Lung (tissue), 12 donors: ENCODE results near the gene OPCML. TPM values are rescaled to one million over a fixed set of nuclear protein-coding genes. Genes with fewer than 3 reads are reported as not detected.

ENCODE experiments used
- ATAC-seq: fragments of 200-7000 bp; cut with Tn5 transposase; one replicate; pipeline ENCODE4 v1.9.1; 2020; ENCODE audit warnings: moderate number of reproducible peaks; ENCODE audit not compliant: insufficient read depth, low FRiP score
- DNase-seq, 3 donors: peaks; one replicate each; pipeline ENCODE4 v3.0.0-alpha.2; 2013 to 2017
- H3K27ac ChIP-seq, 2 donors: one replicate each; pipeline ENCODE4 v1.5.1; 2013; ENCODE audit warnings: mild to moderate bottlenecking in 2 of 2, moderate library complexity in 2 of 2, control low read depth in 1 of 2, inconsistent platforms in 1 of 2, low read depth in 1 of 2, low read length in 1 of 2
- H3K27me3 ChIP-seq, 3 donors: one replicate each; pipeline ENCODE4 v1.5.1; 2013; ENCODE audit warnings: low read length in 2 of 3; ENCODE audit not compliant: control insufficient read depth in 3 of 3, insufficient read depth in 3 of 3
- H3K36me3 ChIP-seq, 4 donors: one replicate each; pipeline ENCODE4 v1.5.1; 2013; ENCODE audit warnings: low read length in 4 of 4, mild to moderate bottlenecking in 1 of 4, moderate library complexity in 1 of 4; ENCODE audit not compliant: control insufficient read depth in 4 of 4, insufficient read depth in 4 of 4
- H3K4me1 ChIP-seq, 5 donors: one replicate each; pipeline ENCODE4 v1.5.1; 2013; ENCODE audit warnings: low read length in 5 of 5, mild to moderate bottlenecking in 2 of 5, moderate library complexity in 1 of 5; ENCODE audit not compliant: control insufficient read depth in 5 of 5, insufficient read depth in 5 of 5
- H3K4me3 ChIP-seq: one replicate; pipeline ENCODE4 v1.5.1; 2013; ENCODE audit warnings: mild to moderate bottlenecking, control low read depth, moderate library complexity
- H3K9ac ChIP-seq, 2 donors: one replicate each; pipeline ENCODE4 v1.5.1; 2013; ENCODE audit warnings: low read length in 2 of 2, control low read depth in 1 of 2; ENCODE audit not compliant: insufficient read depth in 1 of 2
- H3K9me3 ChIP-seq, 4 donors: one replicate each; pipeline ENCODE4 v1.5.1; 2013; ENCODE audit warnings: low read length in 3 of 4, mild to moderate bottlenecking in 1 of 4, moderate library complexity in 1 of 4; ENCODE audit not compliant: control insufficient read depth in 4 of 4, insufficient read depth in 3 of 4
- CTCF ChIP-seq: IDR thresholded peaks from 2 replicates; pipeline ENCODE4 v1.5.1; 2012; ENCODE audit warnings: mild to moderate bottlenecking; ENCODE audit errors: control extremely low read depth, extremely low read depth
- WGBS, 2 donors: extraction: QIAGEN DNeasy Blood & Tissue Kit; methylation state at CpG; one replicate each; pipeline ENCODE4 v1.1.7; 2013; 5-methylcytosine and 5-hydroxymethylcytosine counted together
- polyA plus RNA-seq, 2 donors: library from polyadenylated mRNA; stranded (reverse); fragments of 200-250 nt; gene quantifications; one replicate each; pipeline ENCODE4 v1.2.1, GENCODE V29; 2013
- total RNA-seq, 2 donors: library from RNA; depleted of rRNA in 1 of 2; stranded (reverse); fragments of >200 nt in 1 of 2; gene quantifications; one replicate each; pipeline ENCODE4 v1.2.1, GENCODE V29; 2014 to 2021
- donor health status: control.
- donor health status: control.
- donor health status: Bipolar disorder and iron deficiency.
- donor health status: healthy.
- donor health status: DM: yes; HTN: yes; CAD: no.

OPCML gene
- total and polyA plus RNA-seq, 4 donors, result 0.49 to 0.74 TPM; not detected in 2

- peaks cover 0 to 57% (median 24%) of the 10 kb centered on the region in 5 donors for H3K4me1 ChIP-seq
- 7 to 17% methylated on average over 4 of the region's 4 CpGs for WGBS, 2 donors
- DNase-seq (peak; percentile 65 to 90 (median 89)), ATAC-seq (no peak)
- no peak overlapping the region for H3K27ac ChIP-seq
- TF ChIP-seq CTCF, result no peak
- no peaks in the 10 kb centered on the region for H3K36me3 ChIP-seq
- H3K9ac ChIP-seq, result no peak overlapping the region
- H3K9me3 ChIP-seq, result no peaks in the 10 kb centered on the region
- H3K27me3 ChIP-seq, result peaks cover 0 to 3% (median 3%) of the 10 kb centered on the region in 3 donors
- H3K4me3 ChIP-seq, result no peak overlapping the region
Measured at GRCh38 chr11:133386262-133386661, 146.0 kb downstream of the OPCML start.

DNA sequence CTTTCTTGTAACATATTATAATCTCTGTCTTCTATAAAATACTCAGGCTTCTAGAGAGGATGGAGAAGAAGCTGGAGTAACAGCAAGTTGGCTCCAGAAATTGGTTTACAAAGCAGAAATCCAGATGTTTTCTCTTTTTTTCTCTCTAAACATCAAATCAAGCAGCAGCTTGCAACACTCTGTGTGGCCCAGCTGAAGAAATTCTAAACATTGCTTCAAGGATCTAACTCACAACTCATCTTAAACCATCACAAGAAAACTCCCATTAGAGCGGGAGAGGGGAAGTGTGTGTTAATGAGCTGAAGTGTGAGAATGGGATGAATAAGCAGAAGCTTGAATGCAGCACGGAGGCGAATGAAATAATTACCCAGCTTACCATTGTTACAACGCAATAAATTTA lies 146.5 kb downstream of the OPCML start:
- H3K27me3 ChIP-seq, result peaks cover 0 to 6% (median 0%) of the 10 kb centered on the region in 3 donors
- WGBS, 2 donors, result 50% methylated on average over 4 of the region's 4 CpGs
- H3K27ac ChIP-seq, result no peak overlapping the region
- H3K4me1 ChIP-seq, result peaks cover 0 to 57% (median 24%) of the 10 kb centered on the region in 5 donors
- no peak overlapping the region for H3K4me3 ChIP-seq
- no peak for TF ChIP-seq CTCF
- H3K9ac ChIP-seq, result no peak overlapping the region
- H3K9me3 ChIP-seq, result peaks cover 0 to 2% (median 0%) of the 10 kb centered on the region in 4 donors
- ATAC-seq (no peak), DNase-seq (peak; percentile 83 to 97 (median 96))
- no peaks in the 10 kb centered on the region for H3K36me3 ChIP-seq

- ATAC-seq, result no peak
- WGBS, 2 donors, result 86% methylated on average over 6 of the region's 6 CpGs
- peaks cover 0 to 2% (median 0%) of the 10 kb centered on the region in 4 donors for H3K9me3 ChIP-seq
- no peak overlapping the region for H3K27ac ChIP-seq
- DNase-seq, result peak; percentile 20 to 53 (median 43)
- H3K36me3 ChIP-seq, result no peaks in the 10 kb centered on the region
- TF ChIP-seq CTCF, result no peak
- H3K27me3 ChIP-seq, result peaks cover 0 to 8% (median 0%) of the 10 kb centered on the region in 3 donors
- no peak overlapping the region for H3K4me3 ChIP-seq
- H3K4me1 ChIP-seq, result peaks cover 0 to 57% (median 24%) of the 10 kb centered on the region in 5 donors
- no peak overlapping the region for H3K9ac ChIP-seq
Measured at GRCh38 chr11:133384731-133385130, 147.6 kb downstream of the OPCML start.

- H3K27ac ChIP-seq, result no peak overlapping the region
- no peak overlapping the region for H3K9ac ChIP-seq
- peaks cover 0 to 57% (median 24%) of the 10 kb centered on the region in 5 donors for H3K4me1 ChIP-seq
- no peaks in the 10 kb centered on the region for H3K36me3 ChIP-seq
- H3K9me3 ChIP-seq, result peaks cover 0 to 2% (median 0%) of the 10 kb centered on the region in 4 donors
- H3K27me3 ChIP-seq, result peaks cover 0 to 6% (median 0%) of the 10 kb centered on the region in 3 donors
- TF ChIP-seq CTCF, result no peak
- no peak overlapping the region for H3K4me3 ChIP-seq
- DNase-seq (no peak), ATAC-seq (no peak)
- 71 to 80% methylated on average over 4 of the region's 4 CpGs for WGBS, 2 donors
Measured at GRCh38 chr11:133383689-133384088, 148.6 kb downstream of the OPCML start.
